Stimulated activated CD8-positive, alpha-beta memory T cell treated with anti-CD3 and anti-CD28 coated beads, Interleukin-4, amount 100 ng/mL, for 24 hours (primary cell): ENCODE results near the gene STAU1.
"Not testable (repeated sequence)": the region's sequence is repeated elsewhere in the genome, so short reads cannot be mapped to it uniquely, and the experiment has no call there.

Experiments used
- DNase-seq: peaks from one replicate; pipeline ENCODE4 v3.0.0-alpha.2; 2020; ENCODE audit warnings: low read depth

The STAU1 gene

DNA sequence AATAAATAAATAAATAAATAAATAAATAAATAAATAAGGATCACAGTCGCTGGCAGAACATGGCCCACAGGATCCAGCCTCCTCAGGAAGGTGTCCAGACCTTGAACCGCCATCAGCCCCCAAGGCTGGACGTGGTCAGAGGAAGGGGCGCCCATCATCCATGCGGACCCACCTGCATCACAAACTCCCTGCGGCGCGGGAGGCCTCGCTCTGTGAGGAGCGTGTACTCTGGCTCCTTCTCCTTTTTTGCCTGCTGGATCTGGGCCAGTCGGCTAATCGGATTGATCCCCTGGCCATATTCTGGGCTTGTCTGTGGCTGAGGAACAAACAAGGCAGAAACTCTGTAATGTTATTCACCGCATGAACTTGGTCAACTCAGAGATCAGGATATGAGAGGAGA, 65.2 kb downstream of the STAU1 start:
- no peak for DNase-seq

DNA sequence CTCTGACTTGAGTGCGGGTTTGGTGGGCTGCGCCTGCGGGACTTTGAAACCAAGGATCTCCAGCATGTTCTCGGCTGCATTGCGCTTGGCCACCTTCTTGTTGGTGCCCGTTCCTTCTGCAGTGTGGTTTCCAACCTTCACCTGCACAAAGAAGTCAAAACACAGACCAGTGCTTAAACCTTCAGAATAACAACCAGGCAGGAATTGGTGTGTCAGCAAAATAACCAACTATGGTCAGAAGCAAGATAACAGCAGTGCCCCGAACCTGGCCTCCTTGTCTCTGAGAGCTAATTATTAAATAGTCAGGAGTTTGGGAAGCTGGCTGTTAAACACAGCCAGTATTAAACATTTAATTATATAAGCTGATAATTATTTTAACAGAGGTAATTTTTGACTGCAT, 68.1 kb downstream of the STAU1 start:
- no peak for DNase-seq

GRCh38 chr20:49118307-49118706, 69.8 kb downstream of the STAU1 start:
- no peak for DNase-seq

DNA sequence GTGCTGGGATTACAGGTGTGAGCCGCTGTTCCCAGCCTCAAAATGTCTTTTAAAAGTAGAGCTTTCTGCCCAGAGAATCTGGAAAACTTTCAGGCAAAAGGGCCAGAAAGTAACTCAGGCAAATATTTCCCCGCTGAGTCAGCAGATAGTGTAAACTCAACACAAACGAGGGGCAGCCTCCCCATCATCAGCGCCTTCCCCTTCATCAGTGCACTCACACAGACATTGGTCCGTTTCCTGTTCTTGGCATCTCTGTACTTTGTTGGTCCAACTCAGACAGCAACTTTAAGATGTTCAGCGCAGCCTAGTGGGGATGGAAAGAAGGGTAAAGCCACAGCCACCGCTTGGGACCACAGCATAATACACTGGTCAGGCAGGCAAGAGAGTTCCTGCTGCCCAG, 72.6 kb downstream of the STAU1 start:
- DNase-seq = no peak

DNA sequence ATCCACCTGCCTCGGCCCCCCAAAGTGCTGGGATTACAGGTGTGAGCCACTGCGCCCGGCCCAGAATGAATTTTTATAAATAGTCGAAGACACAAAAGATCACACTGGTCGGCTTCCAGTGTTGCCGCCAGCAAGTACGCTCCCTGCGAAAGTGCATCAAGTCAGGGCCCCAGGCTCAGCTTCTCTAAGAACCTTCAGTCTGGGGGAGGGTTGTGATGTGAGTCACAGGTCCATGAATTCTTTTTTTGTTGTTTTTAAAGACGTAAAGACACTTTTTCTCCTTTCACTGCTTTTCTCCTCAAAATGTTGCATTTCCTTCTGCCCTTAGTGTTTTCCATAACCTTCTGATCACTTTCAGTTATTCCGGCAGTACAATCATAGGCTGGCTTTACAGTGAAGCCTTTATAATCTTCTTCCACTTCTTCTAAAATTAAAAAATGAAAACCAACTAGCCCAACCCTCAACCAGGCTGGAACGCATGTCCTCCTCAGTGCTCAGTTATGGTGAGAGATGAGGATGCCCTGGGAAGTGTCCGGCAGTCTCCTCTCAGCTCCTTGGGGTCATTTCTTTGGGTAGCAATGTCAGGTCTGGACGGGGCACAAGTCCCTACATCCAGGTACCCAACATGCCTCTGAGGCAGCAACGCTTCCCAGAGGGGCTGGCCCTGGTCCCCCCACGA, 75.4 kb downstream of the STAU1 start:
- DNase-seq = no peak

DNA sequence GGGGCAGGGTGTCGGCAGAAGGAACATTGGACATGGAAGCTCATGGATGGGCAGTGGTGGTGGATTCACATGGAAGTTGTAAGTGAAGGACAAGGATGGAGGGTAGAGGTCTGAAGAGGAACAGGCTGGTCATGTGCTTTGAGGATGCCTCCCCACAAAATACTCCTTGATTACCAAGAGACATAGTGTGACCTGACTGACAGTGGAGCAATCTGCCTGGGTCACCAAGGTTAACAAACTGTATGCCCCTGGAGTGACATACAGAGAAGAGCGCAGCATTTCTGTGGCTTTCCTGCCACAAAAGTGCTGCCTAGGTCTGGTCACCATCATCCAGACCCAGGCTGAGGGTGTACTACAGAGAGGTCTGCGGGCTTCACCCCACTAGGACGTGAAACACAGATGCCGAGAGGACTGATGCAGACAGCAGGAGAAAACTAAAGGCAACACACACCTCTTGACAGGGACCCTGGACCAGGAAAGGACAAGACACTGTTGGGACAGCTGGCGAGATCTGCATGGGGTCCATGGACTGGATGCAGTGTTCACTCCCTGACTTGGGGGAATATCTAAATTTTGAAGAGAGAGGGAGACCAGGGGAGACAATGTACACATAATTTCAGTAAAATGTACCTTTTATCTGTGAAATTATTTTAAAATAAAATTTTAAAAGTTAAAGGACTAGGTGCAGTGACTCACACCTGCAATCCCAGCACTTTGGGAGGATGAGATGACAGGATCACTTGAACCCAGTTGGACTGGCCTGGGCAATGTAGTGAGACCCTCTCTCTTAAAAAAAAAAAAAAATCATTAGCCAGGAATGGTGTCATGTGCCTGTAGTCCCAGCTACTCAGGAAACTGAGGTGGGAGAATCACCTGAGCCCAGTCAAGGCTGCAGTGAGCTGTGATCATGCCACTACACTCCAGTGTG, 77.1 kb downstream of the STAU1 start:
- no peak for DNase-seq

DNA sequence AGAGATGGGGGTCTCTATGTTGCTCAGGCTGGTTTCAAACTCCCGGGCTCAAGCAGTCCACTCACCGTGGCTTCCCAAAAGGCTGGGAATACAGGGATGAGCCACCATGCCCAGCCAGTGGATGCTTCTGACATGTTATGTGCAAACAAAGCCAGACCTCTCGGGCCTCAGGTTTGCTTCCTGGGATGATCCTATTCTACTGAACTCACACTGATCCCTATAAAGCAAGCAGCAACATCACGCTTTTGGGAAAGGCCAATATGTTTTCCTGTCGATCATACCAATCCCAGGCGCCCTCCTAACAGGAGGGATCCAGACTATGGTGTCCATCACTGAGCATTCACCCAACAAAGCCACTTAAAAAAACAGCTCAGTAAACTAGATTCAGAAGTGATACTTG, 81.8 kb downstream of the STAU1 start:
- DNase-seq = no peak

DNA sequence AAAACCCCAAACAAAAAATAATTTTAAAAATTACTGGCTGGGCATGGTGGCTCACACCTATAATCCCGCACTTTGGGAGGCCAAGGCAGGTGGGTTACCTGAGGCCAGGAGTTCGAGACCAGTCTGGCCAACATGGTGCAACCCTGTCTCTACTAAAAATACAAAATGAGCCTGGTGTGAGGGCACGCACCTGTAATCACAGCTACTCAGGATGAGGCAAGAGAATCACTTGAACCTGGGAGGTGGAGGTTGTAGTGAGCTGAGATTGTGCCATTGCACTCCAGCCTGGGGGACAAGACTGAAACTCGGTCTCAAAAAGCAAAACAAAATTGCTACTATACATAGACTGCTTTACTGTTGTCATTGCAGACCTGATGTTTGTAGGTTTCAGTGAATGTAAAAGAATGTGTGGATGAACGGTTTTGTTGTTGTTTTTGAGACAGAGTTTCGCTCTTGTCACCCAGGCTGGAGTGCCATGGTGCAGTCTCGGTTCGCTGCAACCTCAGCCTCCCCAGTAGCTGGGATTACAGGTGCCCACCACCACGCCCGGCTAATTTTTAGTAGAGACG, 83.1 kb downstream of the STAU1 start:
- not testable (repeated sequence) for DNase-seq

DNA sequence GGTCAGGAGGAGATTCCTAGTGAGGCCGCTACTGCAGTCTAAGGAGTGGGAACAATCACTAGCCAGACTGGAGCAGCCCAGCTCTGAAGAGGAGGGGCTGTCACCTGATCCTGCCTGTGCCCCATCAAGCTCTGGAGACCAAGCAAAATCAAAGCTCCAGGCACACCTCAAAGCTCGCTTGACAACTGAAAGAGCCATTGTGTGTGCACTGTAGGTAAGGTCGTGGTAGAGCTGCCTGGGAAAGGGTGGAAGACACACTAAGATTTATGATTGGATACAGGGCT, 83.8 kb downstream of the STAU1 start:
- DNase-seq = no peak

GRCh38 chr20:49103647-49104364, 84.3 kb downstream of the STAU1 start:
- no peak for DNase-seq

DNA sequence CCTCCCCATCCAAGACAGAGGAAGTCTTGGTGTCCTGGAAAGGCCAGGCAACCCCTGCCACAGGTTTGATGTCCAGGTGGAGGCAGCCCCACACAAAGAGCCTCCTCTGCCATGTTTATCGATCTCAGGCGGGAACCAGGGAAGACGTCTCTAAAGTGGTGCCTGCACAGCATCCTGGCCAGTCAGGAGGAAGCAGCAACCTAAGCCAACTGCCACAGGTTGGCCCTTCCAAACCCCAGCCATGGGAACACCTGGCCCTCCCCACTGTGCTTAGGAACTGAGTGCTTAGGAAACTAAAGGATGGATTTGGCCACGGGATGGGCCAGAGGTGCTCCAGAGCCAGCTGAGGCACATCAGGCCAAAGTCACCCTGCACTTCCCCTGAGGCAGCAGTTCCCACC, 85.1 kb downstream of the STAU1 start:
- no peak for DNase-seq

DNA sequence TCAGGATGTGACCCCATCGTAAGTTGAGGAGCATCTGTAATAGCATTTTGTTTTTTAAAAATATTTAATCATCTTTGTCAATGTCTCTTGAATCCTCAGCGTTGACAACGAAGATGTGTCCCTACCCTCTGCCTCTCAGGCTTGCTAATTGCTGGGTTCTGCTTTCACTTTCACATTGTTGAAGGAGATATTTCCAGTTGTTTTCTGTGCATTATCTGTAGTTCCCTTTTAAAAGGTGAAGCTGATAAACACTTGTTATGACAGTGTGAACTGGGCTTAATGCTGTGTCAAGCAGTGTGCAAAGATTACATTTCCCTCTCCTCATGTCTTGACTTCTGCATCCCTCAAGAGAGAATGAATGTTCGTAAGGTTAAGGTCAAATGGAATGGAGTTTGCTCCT, 87.2 kb downstream of the STAU1 start:
- no peak for DNase-seq

DNA sequence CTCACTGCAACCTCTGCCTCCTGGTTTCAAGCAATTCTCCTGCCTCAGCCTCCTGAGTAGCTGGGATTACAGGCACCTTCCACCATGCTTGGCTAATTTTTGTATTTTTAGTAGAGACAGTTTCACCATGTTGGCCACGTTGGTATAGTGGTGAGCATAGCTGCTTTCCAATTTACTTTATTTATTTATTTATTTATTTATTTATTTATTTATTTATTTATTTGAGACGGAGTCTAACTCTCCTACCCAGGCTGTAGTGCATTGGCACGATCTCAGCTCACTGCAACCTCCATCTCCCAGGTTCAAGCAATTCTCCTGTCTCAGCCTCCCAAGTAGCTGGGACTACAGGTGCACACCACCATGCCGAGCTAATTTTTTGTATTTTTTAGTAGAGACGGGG, 87.8 kb downstream of the STAU1 start:
- DNase-seq = not testable (repeated sequence)

- DNase-seq = no peak
Measured at GRCh38 chr20:49099011-49099410, 89.1 kb downstream of the STAU1 start.

DNA sequence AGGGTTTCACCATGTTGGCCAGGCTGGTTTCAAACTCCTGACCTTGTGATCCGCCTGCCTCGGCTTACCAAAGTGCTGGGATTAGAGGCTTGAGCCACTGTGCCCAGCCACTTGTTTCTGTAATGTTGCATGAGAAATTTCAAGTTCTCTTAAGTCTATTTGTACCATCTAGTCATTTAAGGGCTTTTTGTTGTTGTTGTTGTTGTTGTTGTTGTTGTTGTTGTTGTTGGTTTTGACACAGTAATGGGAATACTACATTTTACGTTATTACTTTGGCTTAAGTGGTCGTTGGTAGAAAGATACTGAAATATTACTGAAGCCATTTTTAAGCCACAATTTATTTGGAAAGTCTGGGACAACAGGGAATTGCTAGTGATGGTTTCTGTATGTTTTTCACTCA, 90.0 kb downstream of the STAU1 start:
- no peak for DNase-seq

GRCh38 chr20:49097159-49097558, 91.0 kb downstream of the STAU1 start:
- no peak for DNase-seq

DNA sequence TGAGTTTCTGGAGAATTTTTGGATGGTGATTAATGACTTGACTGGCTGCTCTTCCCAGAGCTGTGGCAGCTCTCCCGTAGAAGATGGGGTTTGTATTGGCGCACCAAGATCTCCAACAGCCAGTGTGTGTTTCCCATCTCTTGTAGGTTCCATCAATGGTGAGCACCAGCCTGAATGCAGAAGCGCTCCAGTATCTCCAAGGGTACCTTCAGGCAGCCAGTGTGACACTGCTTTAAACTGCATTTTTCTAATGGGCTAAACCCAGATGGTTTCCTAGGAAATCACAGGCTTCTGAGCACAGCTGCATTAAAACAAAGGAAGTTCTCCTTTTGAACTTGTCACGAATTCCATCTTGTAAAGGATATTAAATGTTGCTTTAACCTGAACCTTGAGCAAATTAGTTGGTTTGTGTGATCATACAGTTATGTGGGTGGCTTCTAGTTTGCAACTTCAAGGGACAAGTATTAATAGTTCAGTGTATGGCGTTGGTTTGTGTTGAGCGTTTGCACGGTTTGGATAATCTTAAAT, 91.9 kb downstream of the STAU1 start:
- no peak for DNase-seq

DNA sequence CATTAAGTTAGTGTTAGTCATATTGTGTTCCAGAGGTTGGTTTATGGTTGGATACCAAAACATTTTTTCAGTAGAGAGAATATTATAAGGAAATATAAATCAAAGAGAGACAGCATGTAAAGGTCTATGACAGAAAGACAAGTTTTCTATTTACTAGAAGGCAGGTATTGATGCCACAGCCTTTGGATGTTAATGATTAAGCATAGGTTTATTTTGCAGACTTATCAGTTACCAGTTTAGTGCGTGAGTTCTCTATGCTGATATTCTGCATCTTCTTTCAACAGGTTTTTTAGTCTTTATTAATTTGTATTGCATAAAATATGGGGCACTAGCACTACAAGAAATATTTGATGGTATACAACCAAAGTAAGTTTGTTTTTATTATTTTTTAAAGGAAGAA, 96.4 kb downstream of the STAU1 start:
- DNase-seq = no peak

DNA sequence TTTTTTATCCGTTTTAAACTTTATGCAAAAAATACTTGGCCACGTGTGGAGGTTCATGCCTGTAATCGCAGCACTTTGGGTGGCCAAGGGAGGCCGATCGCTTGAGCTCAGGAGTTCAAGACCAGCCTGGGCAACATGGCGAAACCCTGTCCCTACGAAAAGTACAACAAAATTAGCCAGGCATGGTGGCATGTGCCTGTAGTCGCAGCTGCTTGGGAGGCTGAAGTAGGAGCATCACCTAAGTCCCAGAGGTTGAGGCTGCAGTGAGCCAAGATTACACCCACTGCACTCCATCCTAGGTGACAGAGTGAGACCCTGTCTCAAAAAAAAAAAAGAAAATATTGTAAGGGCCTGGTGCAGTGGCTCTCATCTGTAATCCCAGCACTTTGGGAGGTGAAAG, 97.0 kb downstream of the STAU1 start:
- DNase-seq = no peak

DNA sequence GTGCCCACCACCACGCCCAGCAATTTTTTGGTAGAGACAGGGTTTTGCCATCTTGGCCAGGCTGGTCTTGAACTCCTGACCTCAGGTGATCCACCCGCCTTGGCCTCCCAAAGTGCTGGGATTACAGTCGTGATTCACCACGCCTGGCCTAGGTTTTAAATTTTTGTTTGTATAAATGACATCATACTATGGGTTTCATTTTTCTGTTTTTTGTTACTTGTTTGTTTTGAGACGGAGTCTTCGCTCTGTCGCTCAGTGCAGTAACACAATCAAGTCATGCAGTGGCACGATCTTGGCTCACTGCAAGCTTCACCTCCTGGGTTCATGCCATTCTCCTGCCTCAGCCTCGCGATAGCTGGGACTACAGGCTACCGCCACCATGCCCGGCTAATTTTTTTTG, 105.8 kb downstream of the STAU1 start:
- DNase-seq = not testable (repeated sequence)

- DNase-seq = no peak
Measured at GRCh38 chr20:49078310-49078709, 109.8 kb downstream of the STAU1 start.

DNA sequence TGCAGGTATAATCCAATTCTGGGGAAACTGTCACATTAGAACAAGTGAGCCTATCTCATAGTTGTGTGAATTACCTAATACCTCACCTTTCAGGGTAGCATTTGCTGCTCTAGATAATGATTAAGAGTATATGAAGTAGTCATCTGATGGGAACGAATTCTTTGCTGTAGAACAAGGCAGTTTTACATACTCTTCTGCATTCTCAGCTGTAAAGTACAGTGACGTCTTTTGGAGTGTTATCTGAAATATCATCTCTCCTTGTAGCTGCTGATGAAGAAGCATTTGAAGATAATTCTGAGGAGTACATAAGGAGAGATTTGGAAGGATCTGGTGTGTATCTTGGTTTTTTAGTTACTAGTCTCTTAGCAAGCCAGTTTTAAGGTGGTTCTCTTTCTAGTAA, 113.6 kb downstream of the STAU1 start:
- no peak for DNase-seq
